Hepatic stellate cell (primary cell): ENCODE data around the gene USP17L13.
"Not testable (repeated sequence)": the region's sequence is repeated elsewhere in the genome, so short reads cannot be mapped to it uniquely, and the experiment has no call there.

Experiments used
- DNase-seq: peaks from one replicate; pipeline ENCODE4 v3.0.0; 2011; ENCODE audit warnings: low spot score

USP17L13 gene

GRCh38 chr4:9224596-9224995 is at the start of gene USP17L13:
Gene USP17L13 (plus strand): TSS chr4:9224896. CDS start chr4:9224896, 0 bp downstream.
- not testable (repeated sequence) for DNase-seq

- not testable (repeated sequence) for DNase-seq
These were observed 14.3 kb upstream of the USP17L13 start, which contains the start of gene USP17L10 for GRCh38 chr4:9210357-9210756. Gene USP17L10 (plus strand): TSS chr4:9210657. CDS start chr4:9210657, 0 bp downstream.

GRCh38 chr4:9214701-9215100 is 10.0 kb upstream of the USP17L13 start:
- DNase-seq, result not testable (repeated sequence)

- DNase-seq, result not testable (repeated sequence)
These were observed 9.6 kb upstream of the USP17L13 start, which contains the start of gene USP17L11 for GRCh38 chr4:9215105-9215504. Gene USP17L11 (plus strand): TSS chr4:9215405. CDS start chr4:9215405, 0 bp downstream.

GRCh38 chr4:9219852-9220251 is 4.8 kb upstream of the USP17L13 start, which contains the start of gene USP17L12:
Gene USP17L12 (plus strand): TSS chr4:9220152. CDS start chr4:9220152, 0 bp downstream.
- DNase-seq, result not testable (repeated sequence)

- not testable (repeated sequence) for DNase-seq
These were observed 5.6 kb downstream of the USP17L13 start for GRCh38 chr4:9230249-9230648.

- DNase-seq, result not testable (repeated sequence)
These were observed 9.4 kb downstream of the USP17L13 start, which contains the start of gene USP17L15 for GRCh38 chr4:9234085-9234484. Gene USP17L15 (plus strand): TSS chr4:9234385. CDS start chr4:9234385, 0 bp downstream.

GRCh38 chr4:9238461-9238860 is 13.8 kb downstream of the USP17L13 start:
- not testable (repeated sequence) for DNase-seq

- DNase-seq, result not testable (repeated sequence)
These were observed 18.9 kb downstream of the USP17L13 start, which contains the start of gene USP17L17 for GRCh38 chr4:9243579-9243978. Gene USP17L17 (plus strand): TSS chr4:9243879. CDS start chr4:9243879, 0 bp downstream.

GRCh38 chr4:9247953-9248680 is 23.4 kb downstream of the USP17L13 start, which contains the start of gene USP17L18:
Gene USP17L18 (plus strand): TSS chr4:9248630. CDS start chr4:9248630, 0 bp downstream.
- DNase-seq, result not testable (repeated sequence)

GRCh38 chr4:9253078-9253477 is 28.4 kb downstream of the USP17L13 start, which contains the start of gene USP17L19:
Gene USP17L19 (plus strand): TSS chr4:9253378. CDS start chr4:9253378, 0 bp downstream.
- not testable (repeated sequence) for DNase-seq

GRCh38 chr4:9257824-9258223 is 33.1 kb downstream of the USP17L13 start, which contains the start of gene USP17L20:
Gene USP17L20 (plus strand): TSS chr4:9258124. CDS start chr4:9258124, 0 bp downstream.
- not testable (repeated sequence) for DNase-seq

- not testable (repeated sequence) for DNase-seq
These were observed 37.9 kb downstream of the USP17L13 start, which contains the start of gene USP17L21 for GRCh38 chr4:9262572-9262971. Gene USP17L21 (plus strand): TSS chr4:9262872. CDS start chr4:9262872, 0 bp downstream.

- not testable (repeated sequence) for DNase-seq
These were observed 42.6 kb downstream of the USP17L13 start, which contains the start of gene USP17L22 for GRCh38 chr4:9267319-9267718. Gene USP17L22 (plus strand): TSS chr4:9267619. CDS start chr4:9267619, 0 bp downstream.

GRCh38 chr4:9271719-9272118 is 47.0 kb downstream of the USP17L13 start:
- DNase-seq, result not testable (repeated sequence)
